ENCODE measurements around the gene HOOK1. TPM values are rescaled to one million over a fixed set of nuclear protein-coding genes. Genes with fewer than 3 reads are reported as not detected.

HOOK1 gene
- total RNA-seq, 1 experiment from 2014 or later = 0.57 TPM

DNA sequence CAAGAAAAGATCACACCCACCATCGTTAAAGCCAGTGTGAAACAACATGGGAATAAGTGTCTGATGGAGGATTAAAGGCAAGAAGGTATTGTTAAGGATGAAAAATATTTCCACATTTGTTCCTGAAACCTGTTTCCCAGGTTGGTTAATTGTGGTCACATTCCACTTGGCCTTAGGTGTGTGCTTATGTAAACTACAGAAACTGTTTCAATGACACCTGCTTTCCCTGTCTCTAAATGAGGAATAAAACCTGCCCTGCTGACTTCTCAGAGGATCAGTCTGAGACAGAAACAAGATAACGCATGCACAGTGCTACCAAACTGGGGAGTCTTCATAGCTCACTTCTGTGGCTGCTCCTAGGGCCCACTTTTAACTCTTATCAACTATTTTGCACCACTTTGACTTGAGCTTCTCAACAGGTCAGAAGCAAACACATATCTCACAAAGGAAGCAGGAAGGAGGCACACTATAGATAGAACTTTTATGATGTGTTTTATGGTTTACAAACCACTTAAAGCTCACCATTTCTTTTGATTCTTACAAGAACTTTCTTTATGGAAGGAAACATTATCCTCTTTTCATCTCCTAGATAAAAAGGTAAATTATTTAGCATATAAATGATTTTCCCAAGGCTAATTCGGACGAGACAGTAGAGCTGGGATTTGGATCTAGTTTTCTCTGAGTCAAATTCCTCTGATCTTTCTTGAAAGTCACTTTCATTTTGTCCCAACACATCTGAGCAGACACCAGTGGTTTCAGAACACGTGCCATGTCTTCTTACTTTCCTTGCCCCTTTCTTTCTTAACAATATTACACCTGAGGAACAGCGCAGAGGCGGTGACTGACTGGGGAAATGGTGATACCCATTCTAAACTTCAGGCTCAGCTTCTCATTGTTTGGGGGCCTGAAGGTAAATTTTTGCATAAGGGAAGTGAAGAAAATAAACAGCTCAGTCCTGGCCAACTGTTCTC lies 78.4 kb downstream of the HOOK1 start:
- no peaks in the 10 kb centered on the region for H3K4me1 ChIP-seq (ENCODE audit: control insufficient read depth, insufficient read depth, low read length)
- ATAC-seq (no peak), DNase-seq (ENCODE audit: low read depth, low spot score) (no peak)
- ChIA-PET POLR2A (no interaction called here), CTCF (no interaction called here)
- in situ Hi-C loops (cut with HindIII; ENCODE audit: low pct_unique_long_range_greater_than_20kb, low sequenced_read_pairs) = no loop called here
- H3K27ac ChIP-seq (ENCODE audit: low read length) = no peak overlapping the region
- no peaks in the 10 kb centered on the region for H3K9me3 ChIP-seq (ENCODE audit: control insufficient read depth, insufficient read depth, low read depth, low read length)
- BruUV-seq (replicated peaks) = no TSS peak
- H3K36me3 ChIP-seq (ENCODE audit: control insufficient read depth, insufficient read depth, low read length) = no peaks in the 10 kb centered on the region
- H3K27me3 ChIP-seq (ENCODE audit: control insufficient read depth, insufficient read depth, low read length) = no peaks in the 10 kb centered on the region; the same call in 1 of the 2 replicates
- intact Hi-C loops (cut with micrococcal nuclease; ENCODE audit: unreplicated experiment) = no loop called here
- TF ChIP-seq POLR2AphosphoS5 (IDR thresholded peaks at IDR 0.05; ENCODE audit: low read depth, low read length) = no peak
- TF ChIP-seq, protein P1, sequence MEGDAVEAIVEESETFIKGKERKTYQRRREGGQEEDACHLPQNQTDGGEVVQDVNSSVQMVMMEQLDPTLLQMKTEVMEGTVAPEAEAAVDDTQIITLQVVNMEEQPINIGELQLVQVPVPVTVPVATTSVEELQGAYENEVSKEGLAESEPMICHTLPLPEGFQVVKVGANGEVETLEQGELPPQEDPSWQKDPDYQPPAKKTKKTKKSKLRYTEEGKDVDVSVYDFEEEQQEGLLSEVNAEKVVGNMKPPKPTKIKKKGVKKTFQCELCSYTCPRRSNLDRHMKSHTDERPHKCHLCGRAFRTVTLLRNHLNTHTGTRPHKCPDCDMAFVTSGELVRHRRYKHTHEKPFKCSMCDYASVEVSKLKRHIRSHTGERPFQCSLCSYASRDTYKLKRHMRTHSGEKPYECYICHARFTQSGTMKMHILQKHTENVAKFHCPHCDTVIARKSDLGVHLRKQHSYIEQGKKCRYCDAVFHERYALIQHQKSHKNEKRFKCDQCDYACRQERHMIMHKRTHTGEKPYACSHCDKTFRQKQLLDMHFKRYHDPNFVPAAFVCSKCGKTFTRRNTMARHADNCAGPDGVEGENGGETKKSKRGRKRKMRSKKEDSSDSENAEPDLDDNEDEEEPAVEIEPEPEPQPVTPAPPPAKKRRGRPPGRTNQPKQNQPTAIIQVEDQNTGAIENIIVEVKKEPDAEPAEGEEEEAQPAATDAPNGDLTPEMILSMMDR (IDR thresholded peaks at IDR 0.05) = no peak
- TF ChIP-seq REST (IDR thresholded peaks at IDR 0.05; ENCODE audit: insufficient read depth in 1 of 2, low read depth in 2 of 2, low read length in 1 of 2) = no peak
- TF ChIP-seq TCF7L2 (IDR thresholded peaks at IDR 0.05; ENCODE audit: low read depth, low read length) = no peak
- TF ChIP-seq SIN3A (IDR thresholded peaks at IDR 0.05; ENCODE audit: borderline replicate concordance, insufficient read depth, low read depth, low read length) = no peak
- H3K4me3 ChIP-seq (ENCODE audit: low read depth in 2 of 2, low read length in 2 of 2) = no peak overlapping the region

- no peaks in the 10 kb centered on the region for H3K9me3 ChIP-seq (ENCODE audit: control insufficient read depth, insufficient read depth, low read depth, low read length)
- in situ Hi-C loops (cut with HindIII; ENCODE audit: low pct_unique_long_range_greater_than_20kb, low sequenced_read_pairs) = no loop called here
- intact Hi-C loops (cut with micrococcal nuclease; ENCODE audit: unreplicated experiment) = no loop called here
- no TSS peak for BruUV-seq (replicated peaks)
- ChIA-PET POLR2A (no interaction called here), CTCF (no interaction called here)
- H3K36me3 ChIP-seq (ENCODE audit: control insufficient read depth, insufficient read depth, low read length) = no peaks in the 10 kb centered on the region
- DNase-seq (ENCODE audit: low read depth, low spot score) (no peak), ATAC-seq (no peak)
- H3K4me1 ChIP-seq (ENCODE audit: control insufficient read depth, insufficient read depth, low read length) = no peaks in the 10 kb centered on the region
- TF ChIP-seq, protein P1 (IDR thresholded peaks at IDR 0.05) = no peak
- TF ChIP-seq REST (IDR thresholded peaks at IDR 0.05; ENCODE audit: insufficient read depth in 1 of 2, low read depth in 2 of 2, low read length in 1 of 2) = no peak
- no peak for TF ChIP-seq TCF7L2 (IDR thresholded peaks at IDR 0.05; ENCODE audit: low read depth, low read length)
- TF ChIP-seq POLR2AphosphoS5 (IDR thresholded peaks at IDR 0.05; ENCODE audit: low read depth, low read length) = no peak
- no peak for TF ChIP-seq SIN3A (IDR thresholded peaks at IDR 0.05; ENCODE audit: borderline replicate concordance, insufficient read depth, low read depth, low read length)
- H3K27ac ChIP-seq (ENCODE audit: low read length) = no peak overlapping the region
- H3K27me3 ChIP-seq (ENCODE audit: control insufficient read depth, insufficient read depth, low read length) = no peaks in the 10 kb centered on the region; the same call in 1 of the 2 replicates
- no peak overlapping the region for H3K4me3 ChIP-seq (ENCODE audit: low read depth in 2 of 2, low read length in 2 of 2)
Observed at GRCh38 chr1:59897165-59897564, 82.4 kb downstream of the HOOK1 start.
